Measurements from ENCODE around the gene CEACAM8.
"Not testable (repeated sequence)": the region's sequence is repeated elsewhere in the genome, so short reads cannot be mapped to it uniquely, and the experiment has no call there.

Gene CEACAM8

GRCh38 chr19:42542791-42543190 lies 51.9 kb downstream of the CEACAM8 start:
- no peak for DNase-seq (ENCODE audit: low spot score)

GRCh38 chr19:42540071-42540553 lies 54.6 kb downstream of the CEACAM8 start:
- DNase-seq (ENCODE audit: low spot score), result no peak

- no peak for DNase-seq (ENCODE audit: low spot score)
Observed at GRCh38 chr19:42538841-42539709, 55.6 kb downstream of the CEACAM8 start.

- DNase-seq (ENCODE audit: low spot score), result not testable (repeated sequence)
Observed at GRCh38 chr19:42535276-42535675, 59.4 kb downstream of the CEACAM8 start.

- DNase-seq (ENCODE audit: low spot score), result no peak
Observed at GRCh38 chr19:42534391-42534790, 60.3 kb downstream of the CEACAM8 start.

- DNase-seq (ENCODE audit: low spot score), result no peak
Observed at GRCh38 chr19:42532891-42533290, 61.8 kb downstream of the CEACAM8 start.

- no peak for DNase-seq (ENCODE audit: low spot score)
Observed at GRCh38 chr19:42531313-42531712, 63.4 kb downstream of the CEACAM8 start.

All from RKO (cell line).